Islet of Langerhans (tissue), 1 donor: ENCODE data around the gene ABHD5.

Experiments used
- FAIRE-seq: peaks from one replicate; lab custom pipeline; 2011; peaks lifted over from hg19 to GRCh38; lab: Jason Lieb, UNC

ABHD5 gene

DNA sequence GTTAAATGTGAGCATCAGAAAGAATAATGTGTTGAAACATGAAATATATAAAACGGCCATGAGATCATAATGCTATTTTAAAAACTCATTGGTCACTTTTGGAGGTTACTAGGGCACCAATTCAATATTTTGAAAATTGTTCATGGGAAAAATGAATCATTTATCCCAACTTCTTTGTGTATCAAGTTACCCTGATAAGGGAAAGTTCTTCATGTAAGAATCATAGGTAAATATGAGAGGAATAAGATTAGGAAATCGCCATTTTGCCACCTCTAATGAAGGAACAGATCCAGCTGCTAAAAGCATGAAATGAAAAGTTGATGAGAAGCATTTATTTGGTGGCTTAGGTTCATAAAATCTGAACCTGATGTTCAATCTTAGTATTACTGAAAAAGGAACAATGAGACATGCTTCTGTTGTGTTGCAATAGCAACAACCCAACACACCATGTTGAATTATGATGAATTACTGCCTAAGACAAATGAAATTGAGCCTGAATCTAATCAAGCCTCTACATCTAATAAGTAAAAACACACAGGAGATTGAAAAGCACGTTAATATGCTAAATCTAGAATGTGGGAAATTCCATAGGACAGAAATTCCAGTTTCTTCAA is 32.5 kb downstream of the ABHD5 start:
- peak; percentile 36 for FAIRE-seq

DNA sequence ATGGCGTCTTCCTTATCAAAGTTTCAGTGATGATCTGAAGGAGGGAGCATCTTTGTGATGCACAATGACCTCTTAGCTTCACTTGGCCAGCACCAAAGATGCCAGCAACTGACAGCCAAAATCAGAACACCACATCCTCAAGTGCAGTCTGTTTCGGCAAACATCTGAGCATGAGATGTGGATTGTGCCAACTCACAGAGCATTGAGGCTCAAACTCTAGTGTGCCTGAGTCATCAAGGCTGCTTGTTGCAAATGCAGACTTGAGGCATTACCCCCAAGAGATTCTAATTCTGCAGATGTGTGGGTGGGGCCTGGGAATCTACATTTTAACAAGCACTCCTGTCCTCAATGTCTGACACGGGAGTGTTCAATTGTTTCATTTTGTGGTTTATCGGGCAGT is 35.8 kb downstream of the ABHD5 start:
- no peak for FAIRE-seq

- FAIRE-seq = no peak
Observed at GRCh38 chr3:43727930-43728329, 37.2 kb downstream of the ABHD5 start.

GRCh38 chr3:43728476-43728875 is 37.7 kb downstream of the ABHD5 start:
- no peak for FAIRE-seq

- FAIRE-seq = no peak
Observed at GRCh38 chr3:43728947-43729346, 38.2 kb downstream of the ABHD5 start.

- FAIRE-seq = no peak
Observed at GRCh38 chr3:43729707-43730414, 39.1 kb downstream of the ABHD5 start.

- no peak for FAIRE-seq
Observed at GRCh38 chr3:43732747-43733425, 42.1 kb downstream of the ABHD5 start.

DNA sequence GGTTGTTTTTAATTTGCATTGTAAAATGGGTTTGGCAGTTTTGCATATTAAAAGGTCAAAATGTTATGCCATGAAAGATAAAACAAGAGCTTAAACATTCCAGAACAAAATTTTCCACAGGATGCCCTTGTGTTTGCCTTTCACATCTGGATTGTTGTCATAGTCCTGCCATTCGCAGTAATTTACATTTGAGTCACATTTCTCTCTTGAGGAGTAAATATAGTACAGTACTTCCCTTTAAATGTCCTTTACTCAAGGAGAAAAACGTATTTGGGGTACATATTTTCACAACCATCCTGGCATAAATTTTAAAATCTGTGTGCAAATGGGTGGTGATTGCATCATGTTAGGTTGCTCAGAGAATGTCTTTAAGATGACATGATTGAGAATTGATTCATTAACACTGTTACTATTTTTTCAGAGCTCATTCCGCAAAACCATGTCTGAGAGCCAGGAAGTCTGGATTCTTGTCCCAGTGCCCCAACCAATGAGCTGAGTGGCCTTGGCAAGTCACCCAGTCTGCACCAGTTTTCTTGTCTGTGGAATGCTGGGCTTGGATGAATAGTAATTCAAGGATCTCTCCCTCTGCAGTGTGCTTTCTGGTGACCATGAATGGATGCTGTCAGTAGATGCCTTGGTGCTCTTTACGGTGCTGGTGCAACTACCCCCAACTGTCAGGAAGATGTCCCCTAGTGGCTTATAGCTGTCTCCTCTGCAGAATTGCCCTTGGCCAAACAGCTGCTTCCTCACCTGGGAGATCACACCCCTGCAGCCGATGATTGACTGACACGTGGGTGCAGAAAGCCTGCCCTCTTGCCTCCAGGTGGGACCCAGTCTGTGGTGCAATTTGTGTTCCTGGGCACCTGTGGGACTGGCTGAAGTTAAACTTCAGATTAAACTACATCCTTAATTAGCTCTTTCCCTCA is 43.0 kb downstream of the ABHD5 start:
- FAIRE-seq = no peak

DNA sequence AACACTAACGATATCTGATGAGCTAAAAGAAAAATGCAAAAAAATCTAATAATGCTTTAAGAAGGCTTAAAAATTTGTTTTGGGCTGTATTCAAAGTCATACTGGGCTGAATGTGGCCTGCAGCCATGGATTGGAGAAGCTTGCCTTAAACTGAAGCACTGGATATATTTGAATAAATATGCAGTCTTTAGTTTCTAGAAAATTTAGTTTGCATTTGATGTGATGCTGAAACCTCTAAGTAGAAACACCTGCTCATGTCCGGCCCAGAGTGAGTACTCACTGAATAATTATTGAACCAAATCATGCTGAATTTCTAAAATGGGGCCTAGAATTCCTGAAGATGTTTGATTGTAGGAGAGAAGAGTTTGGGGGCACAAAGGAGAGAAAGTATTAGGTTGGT is 43.9 kb downstream of the ABHD5 start:
- no peak for FAIRE-seq

GRCh38 chr3:43735618-43736017 is 44.9 kb downstream of the ABHD5 start:
- no peak for FAIRE-seq

DNA sequence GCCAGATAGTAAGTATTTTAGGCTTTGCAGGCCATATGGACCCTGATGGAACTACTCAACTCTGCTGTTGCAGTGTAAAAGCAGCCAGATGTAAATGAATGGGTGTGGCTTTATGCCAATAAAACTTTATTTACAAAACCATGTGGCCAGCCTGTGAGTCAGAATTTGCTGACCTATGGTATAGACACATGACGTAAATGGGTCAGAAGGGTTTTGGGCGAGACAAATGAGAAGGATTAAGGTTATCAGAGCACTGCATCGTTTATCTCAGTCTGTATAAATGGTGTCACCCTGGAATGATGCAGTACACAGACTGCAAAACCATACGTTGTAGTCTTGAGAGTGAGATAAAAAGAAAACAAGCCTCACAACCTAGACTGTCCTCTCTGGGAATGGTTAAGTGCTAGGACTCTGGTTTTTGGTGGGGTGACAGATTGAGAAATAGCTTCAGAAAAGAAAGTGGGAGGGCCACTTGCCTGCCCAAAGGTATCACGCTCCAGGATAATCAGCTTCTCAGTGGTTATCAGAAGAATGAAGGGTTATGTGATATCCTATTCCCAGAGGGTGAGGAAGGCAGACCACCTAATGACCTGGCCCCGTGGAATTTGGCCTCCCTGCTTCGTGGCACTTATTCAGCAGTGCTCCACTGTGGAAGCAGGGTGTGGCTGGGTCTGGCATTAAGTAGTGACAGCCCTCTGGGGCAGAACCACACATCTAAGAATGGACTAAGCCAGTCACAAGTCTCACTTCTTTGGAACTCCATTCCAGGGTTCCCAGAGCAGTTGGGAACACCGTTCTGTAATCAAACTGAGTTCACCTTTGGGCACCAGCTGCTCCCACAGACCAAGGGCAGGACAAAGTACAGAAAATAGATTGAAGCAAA is 46.1 kb downstream of the ABHD5 start:
- no peak for FAIRE-seq

DNA sequence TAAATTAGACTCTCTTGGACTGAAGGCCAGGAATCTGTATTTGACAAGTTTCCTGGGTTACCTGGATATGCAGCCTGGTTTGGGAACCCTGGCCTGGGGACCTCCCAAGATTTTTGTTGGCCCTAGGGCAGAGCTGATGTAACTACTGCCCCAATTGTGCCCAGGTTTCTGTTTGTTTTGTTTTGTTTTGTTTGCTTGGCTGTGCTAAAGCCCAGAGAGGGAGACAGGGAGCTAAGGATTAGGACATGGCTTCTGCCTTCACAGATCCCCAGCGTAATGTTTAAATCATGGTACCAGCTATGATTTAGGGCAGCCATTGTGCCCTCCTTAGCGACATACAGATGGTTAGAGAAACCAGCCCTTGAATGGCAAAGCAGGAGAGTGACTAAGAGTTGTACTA is 47.6 kb downstream of the ABHD5 start:
- FAIRE-seq = no peak

DNA sequence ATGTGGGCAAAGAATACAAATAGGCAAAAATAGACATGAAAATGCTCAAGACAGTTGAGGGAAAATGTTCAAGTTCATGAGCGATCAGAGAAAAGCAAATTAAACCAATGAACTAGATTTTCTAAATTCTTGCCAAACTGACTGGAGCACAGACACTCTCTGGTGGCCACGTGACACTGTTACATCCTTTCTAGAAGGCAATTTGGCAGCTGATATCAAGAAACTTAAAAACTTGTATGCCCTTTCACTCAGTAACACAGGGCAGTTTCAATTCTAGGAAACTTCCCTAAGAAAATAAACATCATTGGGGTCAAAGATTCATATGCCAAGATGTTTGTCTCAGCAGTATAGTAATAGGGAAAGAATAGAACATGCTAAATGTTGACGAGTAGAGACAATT is 52.2 kb downstream of the ABHD5 start:
- no peak for FAIRE-seq

DNA sequence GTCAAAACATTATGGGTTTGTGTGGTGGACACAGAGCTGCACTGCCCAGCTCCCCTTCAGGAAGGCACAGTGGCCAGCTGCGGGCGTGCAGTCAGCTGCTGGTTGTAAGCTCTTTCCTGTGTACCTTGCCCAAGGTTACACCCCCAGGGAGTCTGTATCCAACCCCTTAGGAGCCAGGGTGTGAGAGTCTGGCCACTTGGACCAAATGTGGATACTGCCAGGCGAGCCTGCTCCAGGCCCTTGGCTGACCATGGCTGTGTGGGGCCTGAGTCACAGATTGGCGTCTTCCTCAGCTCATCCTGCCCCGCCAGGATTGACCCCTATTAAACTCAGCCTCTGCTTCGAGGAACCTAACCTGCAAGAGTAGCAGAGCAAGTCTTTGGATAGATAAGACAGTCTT is 56.9 kb downstream of the ABHD5 start:
- no peak for FAIRE-seq

DNA sequence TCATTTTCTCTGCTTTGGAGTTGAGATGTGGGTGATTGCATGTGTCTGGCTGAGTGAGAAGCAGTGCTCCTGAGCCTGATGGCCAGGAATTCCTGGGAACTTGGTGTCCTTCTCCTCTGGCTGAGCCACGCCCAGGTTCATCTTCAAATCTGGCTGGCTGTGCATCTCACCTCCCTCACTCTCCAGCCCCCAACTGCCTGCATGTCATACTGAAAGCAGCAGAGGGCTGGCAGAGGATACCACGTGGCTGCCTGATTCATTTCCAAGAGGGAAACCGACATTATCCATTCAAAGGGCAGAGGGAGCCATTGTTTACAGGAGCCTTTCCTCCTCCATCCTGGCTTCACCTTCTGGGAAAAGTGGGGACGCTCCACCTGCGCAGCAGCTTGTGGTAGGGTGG is 57.4 kb downstream of the ABHD5 start:
- FAIRE-seq = no peak

- FAIRE-seq = no peak
Observed at GRCh38 chr3:43748645-43749044, 57.9 kb downstream of the ABHD5 start.

DNA sequence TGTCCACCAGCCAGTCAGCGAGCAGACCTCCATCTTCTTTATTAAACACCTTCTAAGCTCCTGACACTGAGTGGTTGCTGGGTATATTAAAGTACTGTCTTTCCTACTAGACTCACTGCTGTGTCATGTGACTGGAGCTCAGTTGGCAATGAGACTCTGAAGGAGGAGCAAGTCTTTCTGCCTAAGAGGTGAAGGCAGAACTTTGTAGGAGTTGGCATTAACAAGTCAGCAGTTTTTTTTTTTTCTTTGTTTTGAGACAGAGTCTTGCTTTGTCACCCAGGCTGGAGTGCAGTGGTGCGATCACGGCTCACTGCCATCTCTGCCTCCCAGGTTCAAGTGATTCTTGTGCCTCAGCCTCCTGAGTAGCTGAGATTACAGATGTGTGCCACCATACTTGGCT is 62.2 kb downstream of the ABHD5 start:
- no peak for FAIRE-seq

GRCh38 chr3:43753741-43754715 is 63.3 kb downstream of the ABHD5 start:
- FAIRE-seq = no peak

DNA sequence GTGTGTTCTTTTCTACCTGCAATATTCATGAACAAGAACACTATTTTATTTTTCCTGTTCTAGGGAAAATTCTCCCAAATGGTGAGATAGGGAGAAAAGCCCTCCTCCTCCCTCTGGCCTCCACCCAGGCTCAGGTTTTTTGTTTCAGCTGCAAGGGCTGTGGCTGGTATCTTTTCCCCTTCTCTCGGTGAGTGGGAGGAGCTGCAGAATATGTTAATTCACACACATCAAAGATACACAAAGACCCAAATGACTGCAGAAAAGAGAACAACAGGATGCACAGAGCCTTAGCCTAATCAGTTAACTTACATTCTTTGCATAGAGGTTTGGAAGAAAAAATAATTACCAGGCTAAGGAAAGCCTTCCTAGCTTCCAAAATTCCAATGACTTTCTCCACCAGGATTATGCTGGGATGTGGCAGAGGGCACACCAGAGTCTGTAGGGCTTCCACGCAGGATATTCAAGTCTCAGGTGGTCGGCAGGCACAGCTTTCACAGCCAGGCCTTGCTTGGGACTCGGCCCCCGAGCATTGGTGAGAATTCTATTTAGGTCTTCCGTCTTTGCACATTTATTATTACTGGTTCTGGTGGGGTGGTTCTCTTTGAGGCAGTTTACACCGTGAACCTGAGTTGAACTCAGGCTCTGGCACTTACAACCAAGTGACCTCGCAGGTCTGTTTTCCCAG is 64.9 kb downstream of the ABHD5 start:
- FAIRE-seq = no peak
